K562 (cell line): Measurements from ENCODE around the gene JAK3. TPM values are rescaled to one million over a fixed set of nuclear protein-coding genes. Genes with fewer than 3 reads are reported as not detected.
A peak's percentile ranks its signal among the peaks of the same experiment; 100 is the strongest.

Experiments
- ATAC-seq: fragments of 200-7000 bp; cut with Tn5 transposase; 3 replicates; pipeline ENCODE4 v1.9.1; 2020; ENCODE audit warnings: moderate library complexity
- BruUV-seq: library from RNA; stranded (reverse); fragments of 400-500 nt; replicated peaks from 2 replicates; lab custom pipeline; 2021; lab: Mats Ljungman, UMichigan
- CTCF ChIA-PET: fragments of 300-600 bp; formaldehyde crosslinking; extraction: SDS; loops from one replicate; lab custom pipeline; 2021; ENCODE audit warnings: low intra/inter-chr PET ratio; lab: Yijun Ruan, JAX
- POLR2A ChIA-PET: fragments of 300-600, 350-650 bp; sonication (Branson Sonifier 250); formaldehyde crosslinking; extraction: SDS; loops from one replicate; lab custom pipeline; 2021; ENCODE audit warnings: antibody characterized with exemption, inconsistent platforms; lab: Yijun Ruan, JAX
- DNase-seq, 4 experiments: peaks; one replicate each; pipeline versions ENCODE4 v3.0.0 to v3.0.0-alpha.2; 2011 to 2018; ENCODE audit warnings: low spot score in 3 of 4, mixed read lengths in 3 of 4; ENCODE audit errors: extremely low read depth in 1 of 4
- FAIRE-seq: peaks from 2 replicates; lab custom pipeline; 2011; peaks lifted over from hg19 to GRCh38; lab: Jason Lieb, UNC
- H2AFZ ChIP-seq: 2 replicates; pipeline ENCODE4 v1.6.0; 2011; ENCODE audit warnings: low read depth, low read length, control low read depth, inconsistent platforms
- H3K27ac ChIP-seq: fragments of 200-600 bp; 3 replicates; pipeline ENCODE4 v1.8.0; 2011; ENCODE audit warnings: low read depth, mild to moderate bottlenecking, control low read depth, inconsistent platforms, low read length, moderate library complexity, mixed read lengths; ENCODE audit errors: extremely low read depth
- H3K27me3 ChIP-seq, 2 experiments: fragments of 300-600 bp in 1 of 2; 2 replicates in 1 of 2; 3 replicates in 1 of 2; pipeline versions ENCODE4 v1.6.0 to v1.8.0; 2011; ENCODE audit warnings: inconsistent platforms in 2 of 2, low read length in 2 of 2, mild to moderate bottlenecking in 1 of 2, mixed read lengths in 1 of 2, moderate library complexity in 1 of 2; ENCODE audit not compliant: control insufficient read depth in 2 of 2, insufficient read depth in 2 of 2
- H3K36me3 ChIP-seq: fragments of 300-600 bp; 3 replicates; pipeline ENCODE4 v1.8.0; 2011; ENCODE audit warnings: mild to moderate bottlenecking, low read length, inconsistent platforms; ENCODE audit not compliant: control insufficient read depth, insufficient read depth
- H3K4me1 ChIP-seq, 2 experiments: fragments of 200-600 bp in 1 of 2; replicated peaks in 1 of 2; 2 replicates in 1 of 2; 3 replicates in 1 of 2; pipeline versions ENCODE4 v1.5.1 to v1.8.0; 2011; ENCODE audit warnings: inconsistent platforms in 2 of 2, low read length in 2 of 2, mild to moderate bottlenecking in 1 of 2, mixed read lengths in 1 of 2, moderate library complexity in 1 of 2; ENCODE audit not compliant: control insufficient read depth in 2 of 2, insufficient read depth in 2 of 2
- H3K4me2 ChIP-seq: 2 replicates; pipeline ENCODE4 v1.6.1; 2011; ENCODE audit warnings: low read length, control low read depth, inconsistent platforms, mixed read lengths; ENCODE audit not compliant: insufficient read depth
- H3K4me3 ChIP-seq: fragments of 200-600 bp; sonication (generic), shearing (Covaris generic); 2 replicates; pipeline ENCODE4 v1.5.1; 2016; ENCODE audit warnings: control low read depth, inconsistent platforms
- H3K79me2 ChIP-seq: fragments of 200-600 bp; 3 replicates; pipeline ENCODE4 v1.8.0; 2011; ENCODE audit warnings: low read length, inconsistent platforms; ENCODE audit not compliant: control insufficient read depth, insufficient read depth
- H3K9ac ChIP-seq, 2 experiments: 2 replicates each; pipeline versions ENCODE4 v1.6.0 to v1.6.1; 2011; ENCODE audit warnings: low read depth in 2 of 2, low read length in 2 of 2, control low read depth in 1 of 2, inconsistent platforms in 1 of 2, mild to moderate bottlenecking in 1 of 2, mixed read lengths in 1 of 2; ENCODE audit not compliant: insufficient read depth in 1 of 2
- H3K9me1 ChIP-seq: one replicate; pipeline ENCODE4 v1.6.0; 2011; ENCODE audit warnings: inconsistent platforms, mild to moderate bottlenecking, low read length, moderate library complexity; ENCODE audit not compliant: control insufficient read depth, insufficient read depth
- H3K9me3 ChIP-seq: replicated peaks from 2 replicates; pipeline ENCODE4 v1.5.1; 2011; ENCODE audit warnings: low read depth, low read length, inconsistent platforms; ENCODE audit not compliant: control insufficient read depth, insufficient read depth
- H4K20me1 ChIP-seq: replicated peaks from 2 replicates; pipeline ENCODE4 v1.6.1; 2011; ENCODE audit warnings: low read length, inconsistent platforms, mixed read lengths; ENCODE audit not compliant: control insufficient read depth, insufficient read depth
- NBN ChIP-seq: fragments of 450-650 bp; IDR thresholded peaks from 2 replicates; pipeline ENCODE4 v1.6.1; 2016; ENCODE audit warnings: low read depth, mild to moderate bottlenecking
- NCOA1 ChIP-seq: fragments of 450-650 bp; IDR thresholded peaks from 2 replicates; pipeline ENCODE4 v1.6.1; 2016; ENCODE audit warnings: low read depth
- TOE1 ChIP-seq, 2 experiments: fragments of 450-650 bp in 1 of 2; sonication (generic) in 1 of 2; formaldehyde crosslinking in 1 of 2; IDR thresholded peaks; 2 replicates each; pipeline versions ENCODE4 v1.7.1 to v1.8.0; 2016 to 2022; ENCODE audit warnings: borderline replicate concordance in 2 of 2, mild to moderate bottlenecking in 2 of 2, antibody characterized with exemption in 1 of 2, inconsistent platforms in 1 of 2, low read depth in 1 of 2, missing genetic modification reagents in 1 of 2, moderate library complexity in 1 of 2
- ZNF212 ChIP-seq: fragments of 450-650 bp; formaldehyde crosslinking; IDR thresholded peaks from 2 replicates; pipeline ENCODE4 v1.4.0; 2020; ENCODE audit warnings: mild to moderate bottlenecking
- ZNF592 ChIP-seq: fragments of 450-650 bp; IDR thresholded peaks from 2 replicates; pipeline ENCODE4 v1.6.1; 2017; ENCODE audit warnings: antibody characterized with exemption, mild to moderate bottlenecking
- ZNF764 ChIP-seq: fragments of 250-450 bp; sonication (Bioruptor Pico); IDR thresholded peaks from 2 replicates; pipeline ENCODE4 v1.4.0; 2020; ENCODE audit warnings: low read depth, mild to moderate bottlenecking, moderate library complexity
- WGBS: fragments of 100-300 bp; shearing (Covaris generic); methylation state at CpG from one replicate; pipeline ENCODE4 v1.1.6; 2016; ENCODE audit warnings: low coverage, mixed read lengths; ENCODE audit not compliant: insufficient coverage; ENCODE audit errors: missing lambda C conversion rate; 5-methylcytosine and 5-hydroxymethylcytosine counted together
- in situ Hi-C: fragments of 300-500 bp; cut with MboI; formaldehyde crosslinking; loops from 4 replicates; pipeline ENCODE4 v1.15.0; 2018; ENCODE audit warnings: inconsistent platforms, mixed read lengths
- intact Hi-C: fragments of 100-400 bp; cut with micrococcal nuclease; formaldehyde crosslinking; loops from 2 replicates; pipeline ENCODE4 v1.14.2; 2022
- polyA plus RNA-seq, 8 experiments: library from polyadenylated mRNA; depleted of rRNA in 4 of 8; stranded (reverse) in 5 of 8; unstranded in 3 of 8; fragments of >200 nt; fragmentation: Nextera tagmentation in 2 of 8; fragmentation: Illumina TruSeq in 1 of 8; extraction: Ambion mirVana in 2 of 8; extraction: Trizol in 1 of 8; gene quantifications; 2 replicates each; pipeline versions ENCODE4 v1.2.1 to v1.2.3, GENCODE V29; 2011 to 2014; ENCODE audit warnings: inconsistent platforms in 1 of 8, missing spikeins in 1 of 8
- total RNA-seq, 7 experiments: library from RNA; depleted of rRNA in 6 of 7; stranded (reverse); fragments of >200 nt in 6 of 7; fragmentation: Illumina TruSeq in 2 of 7; extraction: Trizol in 2 of 7; gene quantifications; 2 replicates each; pipeline versions ENCODE4 v1.2.1 to v1.2.3, GENCODE V29; 2011 to 2021; ENCODE audit warnings: low replicate concordance in 1 of 7
- TF ChIP-seq, protein P1 (sequence below), 2 experiments: fragments of 250-450 bp in 1 of 2; fragments of 450-650 bp in 1 of 2; sonication (Bioruptor Pico) in 1 of 2; IDR thresholded peaks; 2 replicates each; pipeline versions ENCODE4 v1.6.1 to v1.8.0; 2016 to 2021; ENCODE audit warnings: mild to moderate bottlenecking in 2 of 2, moderate library complexity in 2 of 2, missing compliant biosample characterization in 1 of 2, missing genetic modification characterization in 1 of 2
- TF ChIP-seq, protein P2 (sequence below): fragments of 450-650 bp; IDR thresholded peaks from 2 replicates; pipeline ENCODE4 v1.6.1; 2018; ENCODE audit not compliant: partially characterized antibody
- TF ChIP-seq, protein P3 (sequence below): fragments of 250-450 bp; sonication (Bioruptor Pico); IDR thresholded peaks from 2 replicates; pipeline ENCODE4 v1.8.0; 2022; ENCODE audit warnings: inconsistent platforms, mild to moderate bottlenecking, moderate library complexity, borderline replicate concordance

JAK3 gene
- total and polyA plus RNA-seq, 9 of the 15 experiments (the other 6 are each of a cell fraction or from before 2014, with no cell fraction given), result 0.01 to 0.18 (median 0.07) TPM; not detected in 1

DNA sequence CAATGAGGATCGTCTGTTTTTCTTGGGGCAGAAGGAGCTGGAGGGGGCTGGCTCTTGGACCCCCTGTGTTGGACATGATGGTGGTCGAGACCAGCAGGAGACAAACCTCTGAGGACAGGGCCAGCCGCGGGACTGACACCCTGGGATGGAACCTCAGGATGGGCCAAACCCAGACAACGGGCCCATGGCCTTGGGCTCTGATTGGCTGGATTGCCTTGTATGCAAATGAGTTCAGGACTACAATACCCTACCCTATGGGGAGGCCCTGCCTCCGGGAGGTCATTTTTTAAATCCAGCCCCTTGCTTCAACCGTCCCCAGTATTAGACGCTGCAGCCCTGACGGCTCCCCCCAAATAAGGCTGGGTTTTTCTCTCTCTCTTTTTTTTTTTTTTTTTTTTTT lies 46.0 kb upstream of the JAK3 start:
- Histone ChIP-seq H3K79me2 (no peaks in the 10 kb centered on the region), H3K4me3 (no peak overlapping the region), H3K27ac (no peak overlapping the region), H3K27me3 (peaks cover 9 to 20% of the 10 kb centered on the region in 2 experiments), H3K9me3 (no peaks in the 10 kb centered on the region), H3K36me3 (no peaks in the 10 kb centered on the region), H3K4me1 (no peaks in the 10 kb centered on the region; a peak in 1 of 5 replicates), H4K20me1 (no peaks in the 10 kb centered on the region), H3K9ac (no peak overlapping the region), H3K4me2 (no peak overlapping the region), H3K9me1 (no peaks in the 10 kb centered on the region), H2AFZ (no peak overlapping the region)
- intact Hi-C loops, result no loop called here
- DNase-seq (peak in 3 of 4 experiments; percentile 24 to 49 (median 37)), ATAC-seq (peak; percentile 51; the same call in 1 of the 3 replicates), FAIRE-seq (no peak)
- POLR2A ChIA-PET, result no interaction called here
- CTCF ChIA-PET, result no interaction called here
- whole genome bisulfite sequencing, result 7% methylated on average over 6 of the region's 9 CpGs
- BruUV-seq, result no TSS peak
- in situ Hi-C loops, result no loop called here
- TF ChIP-seq, protein P1, sequence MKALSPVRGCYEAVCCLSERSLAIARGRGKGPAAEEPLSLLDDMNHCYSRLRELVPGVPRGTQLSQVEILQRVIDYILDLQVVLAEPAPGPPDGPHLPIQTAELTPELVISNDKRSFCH (CRISPR knock-in tag; IDR thresholded peaks at IDR 0.05), result no peak
- TF ChIP-seq, protein P1 (tag; IDR thresholded peaks at IDR 0.05), result no peak
- TF ChIP-seq ZNF764 (no peak), ZNF592 (no peak), TOE1 (IDR thresholded peaks at IDR 0.05; ENCODE audit: borderline replicate concordance) (no peak), TOE1 (CRISPR knock-in tag; IDR thresholded peaks at IDR 0.05; ENCODE audit: borderline replicate concordance, low read depth) (no peak), NCOA1 (no peak), NBN (no peak), ZNF212 (no peak)
- TF ChIP-seq, protein P2, sequence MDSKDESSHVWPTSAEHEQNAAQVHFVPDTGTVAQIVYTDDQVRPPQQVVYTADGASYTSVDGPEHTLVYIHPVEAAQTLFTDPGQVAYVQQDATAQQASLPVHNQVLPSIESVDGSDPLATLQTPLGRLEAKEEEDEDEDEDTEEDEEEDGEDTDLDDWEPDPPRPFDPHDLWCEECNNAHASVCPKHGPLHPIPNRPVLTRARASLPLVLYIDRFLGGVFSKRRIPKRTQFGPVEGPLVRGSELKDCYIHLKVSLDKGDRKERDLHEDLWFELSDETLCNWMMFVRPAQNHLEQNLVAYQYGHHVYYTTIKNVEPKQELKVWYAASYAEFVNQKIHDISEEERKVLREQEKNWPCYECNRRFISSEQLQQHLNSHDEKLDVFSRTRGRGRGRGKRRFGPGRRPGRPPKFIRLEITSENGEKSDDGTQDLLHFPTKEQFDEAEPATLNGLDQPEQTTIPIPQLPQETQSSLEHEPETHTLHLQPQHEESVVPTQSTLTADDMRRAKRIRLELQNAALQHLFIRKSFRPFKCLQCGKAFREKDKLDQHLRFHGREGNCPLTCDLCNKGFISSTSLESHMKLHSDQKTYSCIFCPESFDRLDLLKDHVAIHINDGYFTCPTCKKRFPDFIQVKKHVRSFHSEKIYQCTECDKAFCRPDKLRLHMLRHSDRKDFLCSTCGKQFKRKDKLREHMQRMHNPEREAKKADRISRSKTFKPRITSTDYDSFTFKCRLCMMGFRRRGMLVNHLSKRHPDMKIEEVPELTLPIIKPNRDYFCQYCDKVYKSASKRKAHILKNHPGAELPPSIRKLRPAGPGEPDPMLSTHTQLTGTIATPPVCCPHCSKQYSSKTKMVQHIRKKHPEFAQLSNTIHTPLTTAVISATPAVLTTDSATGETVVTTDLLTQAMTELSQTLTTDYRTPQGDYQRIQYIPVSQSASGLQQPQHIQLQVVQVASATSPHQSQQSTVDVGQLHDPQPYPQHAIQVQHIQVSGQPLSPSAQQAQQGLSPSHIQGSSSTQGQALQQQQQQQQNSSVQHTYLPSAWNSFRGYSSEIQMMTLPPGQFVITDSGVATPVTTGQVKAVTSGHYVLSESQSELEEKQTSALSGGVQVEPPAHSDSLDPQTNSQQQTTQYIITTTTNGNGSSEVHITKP, result peak; percentile 66
- TF ChIP-seq, protein P3, sequence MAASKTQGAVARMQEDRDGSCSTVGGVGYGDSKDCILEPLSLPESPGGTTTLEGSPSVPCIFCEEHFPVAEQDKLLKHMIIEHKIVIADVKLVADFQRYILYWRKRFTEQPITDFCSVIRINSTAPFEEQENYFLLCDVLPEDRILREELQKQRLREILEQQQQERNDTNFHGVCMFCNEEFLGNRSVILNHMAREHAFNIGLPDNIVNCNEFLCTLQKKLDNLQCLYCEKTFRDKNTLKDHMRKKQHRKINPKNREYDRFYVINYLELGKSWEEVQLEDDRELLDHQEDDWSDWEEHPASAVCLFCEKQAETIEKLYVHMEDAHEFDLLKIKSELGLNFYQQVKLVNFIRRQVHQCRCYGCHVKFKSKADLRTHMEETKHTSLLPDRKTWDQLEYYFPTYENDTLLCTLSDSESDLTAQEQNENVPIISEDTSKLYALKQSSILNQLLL (CRISPR knock-in tag), result no peak
